ENCODE measurements around the gene C7.
"Not testable (repeated sequence)": the region's sequence is repeated elsewhere in the genome, so short reads cannot be mapped to it uniquely, and the experiment has no call there.

C7 gene

GRCh38 chr5:40909264-40909663 is at the start of gene C7:
TSS of gene C7 (plus strand) at chr5:40909497. CDS start at chr5:40909611, 114 bp downstream.
- DNase-seq: no peak

GRCh38 chr5:40860711-40861110 is 48.6 kb upstream of the C7 start:
- no peak for DNase-seq

- DNase-seq: not testable (repeated sequence)
Measured at GRCh38 chr5:40865004-40865403, 44.3 kb upstream of the C7 start.

GRCh38 chr5:40866844-40867243 is 42.5 kb upstream of the C7 start:
- DNase-seq: no peak

GRCh38 chr5:40869384-40869783 is 39.9 kb upstream of the C7 start:
- DNase-seq: no peak

- no peak for DNase-seq
Measured at GRCh38 chr5:40871177-40871576, 38.1 kb upstream of the C7 start.

GRCh38 chr5:40872253-40872652 is 37.0 kb upstream of the C7 start:
- DNase-seq: not testable (repeated sequence)

GRCh38 chr5:40873286-40873880 is 35.9 kb upstream of the C7 start:
- DNase-seq: no peak

- no peak for DNase-seq
Measured at GRCh38 chr5:40875958-40876357, 33.3 kb upstream of the C7 start.

- no peak for DNase-seq
Measured at GRCh38 chr5:40877371-40877988, 31.8 kb upstream of the C7 start.

- DNase-seq: no peak
Measured at GRCh38 chr5:40879163-40879942, 29.9 kb upstream of the C7 start.

- DNase-seq: no peak
Measured at GRCh38 chr5:40882291-40882690, 27.0 kb upstream of the C7 start.

GRCh38 chr5:40883051-40883450 is 26.2 kb upstream of the C7 start:
- DNase-seq: not testable (repeated sequence)

- DNase-seq: not testable (repeated sequence)
Measured at GRCh38 chr5:40895440-40896425, 13.6 kb upstream of the C7 start.

GRCh38 chr5:40904205-40904993 is 4.9 kb upstream of the C7 start:
- peak; percentile 46 for DNase-seq

- no peak for DNase-seq
Measured at GRCh38 chr5:40904994-40905306, 4.3 kb upstream of the C7 start.

GRCh38 chr5:40906351-40906751 is 2.9 kb upstream of the C7 start:
- no peak for DNase-seq

GRCh38 chr5:40909723-40910122 is 426 bp downstream of the C7 start:
- DNase-seq: no peak

GRCh38 chr5:40911266-40911665 is 2.0 kb downstream of the C7 start:
- DNase-seq: no peak

GRCh38 chr5:40914835-40915234 is 5.5 kb downstream of the C7 start:
- DNase-seq: no peak

GRCh38 chr5:40915341-40915926 is 6.1 kb downstream of the C7 start:
- DNase-seq: no peak

- DNase-seq: no peak
Measured at GRCh38 chr5:40916226-40916625, 6.9 kb downstream of the C7 start.

Measured in right hindlimb (tissue), 1 donor.